ENCODE results near the gene FIGNL1. TPM values are rescaled to one million over a fixed set of nuclear protein-coding genes. Genes with fewer than 3 reads are reported as not detected.

The FIGNL1 gene, protein sequence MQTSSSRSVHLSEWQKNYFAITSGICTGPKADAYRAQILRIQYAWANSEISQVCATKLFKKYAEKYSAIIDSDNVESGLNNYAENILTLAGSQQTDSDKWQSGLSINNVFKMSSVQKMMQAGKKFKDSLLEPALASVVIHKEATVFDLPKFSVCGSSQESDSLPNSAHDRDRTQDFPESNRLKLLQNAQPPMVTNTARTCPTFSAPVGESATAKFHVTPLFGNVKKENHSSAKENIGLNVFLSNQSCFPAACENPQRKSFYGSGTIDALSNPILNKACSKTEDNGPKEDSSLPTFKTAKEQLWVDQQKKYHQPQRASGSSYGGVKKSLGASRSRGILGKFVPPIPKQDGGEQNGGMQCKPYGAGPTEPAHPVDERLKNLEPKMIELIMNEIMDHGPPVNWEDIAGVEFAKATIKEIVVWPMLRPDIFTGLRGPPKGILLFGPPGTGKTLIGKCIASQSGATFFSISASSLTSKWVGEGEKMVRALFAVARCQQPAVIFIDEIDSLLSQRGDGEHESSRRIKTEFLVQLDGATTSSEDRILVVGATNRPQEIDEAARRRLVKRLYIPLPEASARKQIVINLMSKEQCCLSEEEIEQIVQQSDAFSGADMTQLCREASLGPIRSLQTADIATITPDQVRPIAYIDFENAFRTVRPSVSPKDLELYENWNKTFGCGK
- total RNA-seq (2022; extraction: Qiagen RNA extraction): 15.4 to 20.8 TPM (median 15.9 TPM) in 5 replicates

DNA sequence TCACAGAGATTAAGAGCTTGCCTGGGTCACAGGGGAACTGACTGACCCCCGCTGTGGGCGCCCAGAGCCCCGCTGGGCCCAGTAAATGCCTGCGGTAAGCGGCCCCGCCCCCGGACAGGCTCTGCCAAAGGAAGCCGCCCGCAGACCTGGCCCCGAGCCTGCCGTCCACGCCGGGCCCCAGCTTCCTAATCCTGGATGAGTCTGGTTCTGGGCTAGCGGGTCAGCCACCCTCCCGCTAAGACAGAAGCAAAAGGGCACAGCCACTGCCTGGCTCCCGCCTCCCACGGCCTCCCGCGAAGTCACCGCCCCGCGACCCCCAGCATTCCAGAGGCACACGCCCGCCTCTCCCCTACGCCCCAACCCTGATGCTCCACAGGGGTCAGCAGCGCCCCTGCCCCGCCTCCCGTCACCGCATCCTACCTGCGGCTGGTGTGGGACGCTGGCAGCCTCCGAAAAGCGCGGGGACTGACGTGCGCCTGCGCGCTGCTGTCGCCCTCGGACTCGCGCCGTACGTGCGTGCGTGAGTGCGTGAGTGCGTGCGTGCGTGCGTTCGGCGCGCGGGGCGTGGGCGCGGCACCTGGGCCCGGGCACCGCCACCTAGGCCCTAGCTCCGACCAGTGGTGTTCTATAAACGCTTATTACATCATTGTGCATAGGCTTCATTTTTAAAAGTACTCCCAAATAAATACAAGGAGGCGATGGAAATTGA lies at the start of gene FIGNL1:
FIGNL1 (minus strand) TSS at position 470 of the 709 bp plus-strand sequence. CDS start 3,063 bp downstream, outside the sequence.

Other genes with a start within 250 kb of the FIGNL1 start
- not detected in 5 replicates for gene IKZF1, start 145.6 kb downstream of the FIGNL1 start, total RNA-seq (2022; extraction: Qiagen RNA extraction)
- 0.54 to 1.3 TPM (median 0.85 TPM) in 5 replicates for gene DDC, start 115.1 kb upstream of the FIGNL1 start, total RNA-seq (2022; extraction: Qiagen RNA extraction)

Data from A549 treated with Hydrocortisone at 1 μM for 4 hours (cell line).